ENCODE measurements around the gene RAB23. TPM values are rescaled to one million over a fixed set of nuclear protein-coding genes. Genes with fewer than 3 reads are reported as not detected.

Gene RAB23
- total and polyA plus RNA-seq, 2 of the 8 experiments (the other 6 are each of a cell fraction or from before 2014, with no cell fraction given): 6.5 to 17.2 TPM

DNA sequence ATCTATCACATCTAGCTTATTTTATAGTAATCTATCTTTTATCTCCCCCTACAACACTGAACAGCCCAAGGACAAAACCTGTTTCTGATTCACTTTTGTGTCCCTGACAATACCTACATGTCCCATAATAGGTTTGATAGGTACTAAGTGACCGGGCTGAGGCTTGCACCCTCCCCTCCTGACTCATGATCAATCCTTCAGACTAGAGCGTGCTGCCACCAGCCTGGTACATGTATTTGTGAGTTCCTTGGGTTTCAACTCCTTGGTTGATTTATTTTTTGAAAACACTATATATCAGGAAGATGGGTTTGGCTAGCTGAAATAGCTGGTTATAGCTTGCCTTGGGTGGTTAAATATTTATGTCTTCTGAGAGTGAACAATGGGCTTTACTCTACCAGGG lies 41.6 kb upstream of the RAB23 start:
- no peak for DNase-seq (ENCODE audit: low read depth in 1 of 2, low spot score in 2 of 2)
- no peak overlapping the region for H3K27ac ChIP-seq (ENCODE audit: low read depth, low read length)
- H3K9me3 ChIP-seq (ENCODE audit: insufficient read depth in 2 of 2, low read depth in 1 of 2, low read length in 1 of 2): no peaks in the 10 kb centered on the region
- H2BK20ac ChIP-seq (ENCODE audit: low read length): no peak overlapping the region
- no peak overlapping the region for H3K4ac ChIP-seq (replicated peaks; ENCODE audit: insufficient read length, low read depth, low read length)
- H2BK15ac ChIP-seq (ENCODE audit: low read length): no peak overlapping the region
- H4K91ac ChIP-seq (replicated peaks; ENCODE audit: insufficient read length, low read length): no peak overlapping the region
- no peak overlapping the region for H3K4me3 ChIP-seq (ENCODE audit: extremely low read depth in 1 of 4, insufficient read depth in 2 of 4, low read depth in 3 of 4, low read length in 4 of 4)
- H3K79me2 ChIP-seq (ENCODE audit: control insufficient read depth in 1 of 2, insufficient read depth in 2 of 2, low read length in 2 of 2): no peaks in the 10 kb centered on the region
- H3K14ac ChIP-seq (ENCODE audit: insufficient read length): no peak overlapping the region
- H3K18ac ChIP-seq (ENCODE audit: extremely low read depth, low read length): no peak overlapping the region
- H4K5ac ChIP-seq (ENCODE audit: insufficient read length, low read depth, low read length): no peak overlapping the region
- no peak overlapping the region for H2BK5ac ChIP-seq (ENCODE audit: low read depth, low read length)
- ChIA-PET POLR2A (ENCODE audit: partially characterized antibody) (no interaction called here), CTCF (ENCODE audit: partially characterized antibody) (interaction anchor here (1.0 to 1.9 kb wide), 3 partner anchors 51 to 53 kb away, joined by 4 to 6 read pairs (median 4); partner anchors contain the start of gene PRIM2)
- H2BK120ac ChIP-seq (replicated peaks; ENCODE audit: low read depth, low read length): no peak overlapping the region
- TF ChIP-seq ASH2L (IDR thresholded peaks at IDR 0.05; ENCODE audit: low read length) (no peak), PHF8 (conservative IDR thresholded peaks at IDR 0.05; ENCODE audit: low read depth, low read length) (no peak), SP2 (IDR thresholded peaks at IDR 0.05; ENCODE audit: low read length) (no peak), YY1 (IDR thresholded peaks at IDR 0.05; ENCODE audit: low read depth, low read length) (no peak), HDAC2 (IDR thresholded peaks at IDR 0.05; ENCODE audit: borderline replicate concordance in 1 of 2, low read depth in 2 of 2, low read length in 2 of 2) (no peak), FOSL1 (IDR thresholded peaks at IDR 0.05; ENCODE audit: insufficient read depth, low read depth, low read length) (no peak), TAF7 (optimal IDR thresholded peaks at IDR 0.05; ENCODE audit: borderline replicate concordance, low read depth, low read length) (no peak), POLR2AphosphoS5 (IDR thresholded peaks at IDR 0.05; ENCODE audit: low read depth, low read length) (no peak), SIN3A (conservative IDR thresholded peaks at IDR 0.05 in 1 of 2, IDR thresholded peaks at IDR 0.05 in 1 of 2; ENCODE audit: low read depth in 1 of 2, low read length in 2 of 2) (no peak), BACH1 (IDR thresholded peaks at IDR 0.05; ENCODE audit: low read length) (no peak)
- H3K9ac ChIP-seq (replicated peaks in 1 of 4; ENCODE audit: extremely low read depth in 1 of 4, low read depth in 3 of 4, low read length in 3 of 4): no peak overlapping the region
- no peak overlapping the region for H3K56ac ChIP-seq (replicated peaks; ENCODE audit: insufficient read length, low read depth, low read length)
- no peak overlapping the region for H3K23ac ChIP-seq (ENCODE audit: insufficient read length)
- WGBS, 2 experiments (ENCODE audit: extremely low coverage in 1 of 2, insufficient coverage in 1 of 2, insufficient read length in 1 of 2, insufficient replicate concordance in 2 of 2, low coverage in 1 of 2, low lambda C conversion rate in 2 of 2, missing lambda C conversion rate in 1 of 2): 85% methylated on average over 2 of the region's 2 CpGs; no CpG with 5 or more reads in 1 of the 2 experiments
- no peaks in the 10 kb centered on the region for H4K20me1 ChIP-seq (replicated peaks in 1 of 2; ENCODE audit: control insufficient read depth in 1 of 2, insufficient read depth in 2 of 2, low read length in 2 of 2)
- FAIRE-seq: no peak
- H4K8ac ChIP-seq (ENCODE audit: extremely low read depth, insufficient read depth, low read length): no peak overlapping the region
- no peak overlapping the region for H2AFZ ChIP-seq (ENCODE audit: low read length)
- H3K79me1 ChIP-seq (ENCODE audit: low read depth, low read length): no peaks in the 10 kb centered on the region
- H3K4me2 ChIP-seq (ENCODE audit: insufficient read depth in 1 of 2, low read depth in 2 of 2, low read length in 2 of 2): no peak overlapping the region
- no peaks in the 10 kb centered on the region for H3K4me1 ChIP-seq (replicated peaks in 1 of 4; ENCODE audit: control insufficient read depth in 3 of 4, insufficient read depth in 4 of 4, low read length in 3 of 4)
- no peaks in the 10 kb centered on the region for H3K23me2 ChIP-seq (ENCODE audit: low read depth, low read length)
- H2BK12ac ChIP-seq (ENCODE audit: low read depth, low read length): no peak overlapping the region
- no peaks in the 10 kb centered on the region for H3K36me3 ChIP-seq (ENCODE audit: control insufficient read depth in 2 of 4, insufficient read depth in 4 of 4, low read length in 3 of 4)
- no peaks in the 10 kb centered on the region for H3K27me3 ChIP-seq (replicated peaks in 1 of 4; ENCODE audit: control insufficient read depth in 3 of 4, extremely low read depth in 1 of 4, insufficient read depth in 3 of 4, low read length in 3 of 4)
- H2AK5ac ChIP-seq (ENCODE audit: low read depth, low read length): no peak overlapping the region
